HG02885 (cell line): ENCODE measurements around the gene UBE2U.

Experiments
- ATAC-seq: cut with Tn5 transposase; IDR thresholded peaks from one replicate; pipeline ENCODE4 v1.9.1; 2021; ENCODE audit warnings: mild to moderate bottlenecking; ENCODE audit not compliant: unreplicated experiment, poor library complexity

UBE2U gene

GRCh38 chr1:64280001-64280400 is 76.6 kb downstream of the UBE2U start:
- no peak for ATAC-seq

- no peak for ATAC-seq
These were observed 78.9 kb downstream of the UBE2U start for GRCh38 chr1:64282351-64282750.

- no peak for ATAC-seq
These were observed 83.6 kb downstream of the UBE2U start for GRCh38 chr1:64287071-64287470.

- ATAC-seq = no peak
These were observed 87.0 kb downstream of the UBE2U start for GRCh38 chr1:64290420-64290819.

- ATAC-seq = no peak
These were observed 88.5 kb downstream of the UBE2U start for GRCh38 chr1:64291931-64292330.

GRCh38 chr1:64292399-64292798 is 89.0 kb downstream of the UBE2U start:
- ATAC-seq = no peak

GRCh38 chr1:64293820-64294219 is 90.4 kb downstream of the UBE2U start:
- no peak for ATAC-seq

GRCh38 chr1:64295136-64295535 is 91.7 kb downstream of the UBE2U start:
- ATAC-seq = no peak

GRCh38 chr1:64295561-64295960 is 92.1 kb downstream of the UBE2U start:
- ATAC-seq = no peak

GRCh38 chr1:64296459-64296858 is 93.0 kb downstream of the UBE2U start:
- no peak for ATAC-seq

- ATAC-seq = no peak
These were observed 98.8 kb downstream of the UBE2U start for GRCh38 chr1:64302194-64302593.

GRCh38 chr1:64302971-64303370 is 99.5 kb downstream of the UBE2U start:
- ATAC-seq = no peak

GRCh38 chr1:64304823-64305222 is 101.4 kb downstream of the UBE2U start:
- no peak for ATAC-seq

GRCh38 chr1:64308866-64309265 is 105.4 kb downstream of the UBE2U start:
- ATAC-seq = no peak

GRCh38 chr1:64309431-64309831 is 106.0 kb downstream of the UBE2U start:
- no peak for ATAC-seq

- no peak for ATAC-seq
These were observed 107.3 kb downstream of the UBE2U start for GRCh38 chr1:64310760-64311159.

- ATAC-seq = no peak
These were observed 109.0 kb downstream of the UBE2U start for GRCh38 chr1:64312431-64312830.

GRCh38 chr1:64315402-64315801 is 112.0 kb downstream of the UBE2U start:
- ATAC-seq = no peak
